Activated CD4-positive, CD25-positive, alpha-beta regulatory T cell treated with anti-CD3 and anti-CD28 coated beads, Interleukin-2, amount 50 U/mL, for 24 hours (primary cell): ENCODE results near the gene CHST11.
"Not testable (repeated sequence)": the region's sequence is repeated elsewhere in the genome, so short reads cannot be mapped to it uniquely, and the experiment has no call there.

Experiments used
- ATAC-seq, 2 donors: fragments of 150-1000 bp; cut with Tn5 transposase; one replicate each; pipeline ENCODE4 v1.10.0; 2021; ENCODE audit warnings: mild to moderate bottlenecking in 1 of 2, moderate library complexity in 1 of 2

Gene CHST11

GRCh38 chr12:104506676-104507401, 50.1 kb downstream of the CHST11 start:
- no peak for ATAC-seq

GRCh38 chr12:104507672-104508071, 50.9 kb downstream of the CHST11 start:
- ATAC-seq: no peak

GRCh38 chr12:104508752-104509446, 52.2 kb downstream of the CHST11 start:
- no peak for ATAC-seq

- ATAC-seq: no peak
These were observed 53.6 kb downstream of the CHST11 start for GRCh38 chr12:104510145-104510872.

- ATAC-seq: no peak
These were observed 54.2 kb downstream of the CHST11 start for GRCh38 chr12:104510873-104511440.

- ATAC-seq: no peak
These were observed 56.9 kb downstream of the CHST11 start for GRCh38 chr12:104513681-104514080.

GRCh38 chr12:104514092-104514810, 57.5 kb downstream of the CHST11 start:
- no peak for ATAC-seq

- no peak for ATAC-seq
These were observed 59.2 kb downstream of the CHST11 start for GRCh38 chr12:104515899-104516298.

- no peak for ATAC-seq
These were observed 60.1 kb downstream of the CHST11 start for GRCh38 chr12:104516821-104517220.

- no peak for ATAC-seq
These were observed 61.1 kb downstream of the CHST11 start for GRCh38 chr12:104517880-104518279.

- peak; percentile 54 to 56 for ATAC-seq
These were observed 62.7 kb downstream of the CHST11 start for GRCh38 chr12:104519190-104520019.

- no peak for ATAC-seq
These were observed 63.6 kb downstream of the CHST11 start for GRCh38 chr12:104520242-104520900.

- ATAC-seq: no peak
These were observed 65.0 kb downstream of the CHST11 start for GRCh38 chr12:104521731-104522130.

- ATAC-seq: no peak
These were observed 66.4 kb downstream of the CHST11 start for GRCh38 chr12:104522985-104523722.

GRCh38 chr12:104524034-104524832, 67.5 kb downstream of the CHST11 start:
- no peak for ATAC-seq

GRCh38 chr12:104526320-104526719, 69.6 kb downstream of the CHST11 start:
- ATAC-seq: no peak

- ATAC-seq: no peak
These were observed 70.0 kb downstream of the CHST11 start for GRCh38 chr12:104526751-104527150.

- not testable (repeated sequence) for ATAC-seq
These were observed 70.9 kb downstream of the CHST11 start for GRCh38 chr12:104527653-104528052.

GRCh38 chr12:104529130-104529874, 72.6 kb downstream of the CHST11 start:
- ATAC-seq: no peak
